Gastrocnemius medialis (tissue), 4 donors: ENCODE measurements around the gene SEC31B.

ENCODE experiments used
- CTCF ChIP-seq, 5 experiments: fragments of 450-650 bp in 3 of 5; fragments of 200-600 bp in 2 of 5; sonication (generic) in 2 of 5; IDR thresholded peaks in 4 of 5; conservative IDR thresholded peaks in 1 of 5; 1 replicate in 4 of 5; 2 replicates in 1 of 5; pipeline ENCODE4 v1.5.1; 2016 to 2019; ENCODE audit warnings: antibody characterized with exemption in 5 of 5, mild to moderate bottlenecking in 3 of 5, moderate library complexity in 3 of 5
- POLR2A ChIP-seq, 2 donors: fragments of 450-650 bp; IDR thresholded peaks; one replicate each; pipeline ENCODE4 v1.6.1; 2017; ENCODE audit warnings: antibody characterized with exemption in 2 of 2, mild to moderate bottlenecking in 2 of 2, moderate library complexity in 2 of 2

- TF ChIP-seq CTCF (IDR thresholded peaks at IDR 0.05 in 4 of 5, conservative IDR thresholded peaks at IDR 0.05 in 1 of 5) = no peak
- TF ChIP-seq POLR2A (IDR thresholded peaks at IDR 0.05) = no peak
Observed at GRCh38 chr10:100551738-100552137, 32.1 kb upstream of the SEC31B start.
